Measurements from ENCODE around the gene HEXD.

DNA sequence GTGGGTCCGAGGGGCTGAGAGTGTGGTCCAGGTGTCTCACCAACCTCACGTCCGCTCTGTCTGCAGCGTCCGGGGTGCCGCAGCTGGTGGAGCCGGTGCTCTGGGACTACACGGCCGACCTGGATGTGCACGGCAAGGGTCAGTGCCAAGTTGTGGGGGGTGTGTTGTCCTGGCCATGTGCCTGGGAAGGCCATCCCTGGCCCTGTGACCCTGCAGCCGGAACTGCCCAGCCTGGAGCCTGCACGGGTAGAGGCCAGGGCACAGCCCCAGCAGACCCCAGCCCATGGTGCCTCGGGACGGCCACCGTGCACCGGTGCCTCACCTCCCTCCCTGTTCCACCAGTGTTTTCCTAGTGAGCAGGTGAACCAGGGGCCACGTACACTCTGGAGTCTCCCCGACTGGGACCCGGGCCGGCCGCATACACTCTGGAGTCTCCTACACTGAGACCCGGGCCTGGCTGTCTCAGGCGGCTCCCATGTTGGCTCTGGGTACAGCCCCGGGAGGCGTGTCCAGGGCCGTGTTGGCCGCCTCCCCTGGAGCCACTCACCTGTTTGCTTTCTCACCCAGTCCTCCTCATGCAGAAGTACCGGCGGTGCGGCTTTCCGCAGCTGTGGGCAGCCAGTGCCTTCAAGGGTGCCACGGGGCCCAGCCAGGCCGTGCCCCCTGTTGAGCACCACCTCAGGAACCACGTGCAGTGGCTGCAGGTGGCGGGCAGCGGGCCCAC is 18.6 kb downstream of the HEXD start:
- TF ChIP-seq ZNF792 (tag by site-specific recombination; IDR thresholded peaks at IDR 0.05) (no peak), ZNF530 (tag by site-specific recombination; IDR thresholded peaks at IDR 0.05; ENCODE audit: low read depth) (no peak), ZNF24 (tag by site-specific recombination; IDR thresholded peaks at IDR 0.05) (no peak)
- TF ChIP-seq, protein P1, sequence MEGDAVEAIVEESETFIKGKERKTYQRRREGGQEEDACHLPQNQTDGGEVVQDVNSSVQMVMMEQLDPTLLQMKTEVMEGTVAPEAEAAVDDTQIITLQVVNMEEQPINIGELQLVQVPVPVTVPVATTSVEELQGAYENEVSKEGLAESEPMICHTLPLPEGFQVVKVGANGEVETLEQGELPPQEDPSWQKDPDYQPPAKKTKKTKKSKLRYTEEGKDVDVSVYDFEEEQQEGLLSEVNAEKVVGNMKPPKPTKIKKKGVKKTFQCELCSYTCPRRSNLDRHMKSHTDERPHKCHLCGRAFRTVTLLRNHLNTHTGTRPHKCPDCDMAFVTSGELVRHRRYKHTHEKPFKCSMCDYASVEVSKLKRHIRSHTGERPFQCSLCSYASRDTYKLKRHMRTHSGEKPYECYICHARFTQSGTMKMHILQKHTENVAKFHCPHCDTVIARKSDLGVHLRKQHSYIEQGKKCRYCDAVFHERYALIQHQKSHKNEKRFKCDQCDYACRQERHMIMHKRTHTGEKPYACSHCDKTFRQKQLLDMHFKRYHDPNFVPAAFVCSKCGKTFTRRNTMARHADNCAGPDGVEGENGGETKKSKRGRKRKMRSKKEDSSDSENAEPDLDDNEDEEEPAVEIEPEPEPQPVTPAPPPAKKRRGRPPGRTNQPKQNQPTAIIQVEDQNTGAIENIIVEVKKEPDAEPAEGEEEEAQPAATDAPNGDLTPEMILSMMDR (tag by site-specific recombination; IDR thresholded peaks at IDR 0.05): no peak
- TF ChIP-seq, protein P2, sequence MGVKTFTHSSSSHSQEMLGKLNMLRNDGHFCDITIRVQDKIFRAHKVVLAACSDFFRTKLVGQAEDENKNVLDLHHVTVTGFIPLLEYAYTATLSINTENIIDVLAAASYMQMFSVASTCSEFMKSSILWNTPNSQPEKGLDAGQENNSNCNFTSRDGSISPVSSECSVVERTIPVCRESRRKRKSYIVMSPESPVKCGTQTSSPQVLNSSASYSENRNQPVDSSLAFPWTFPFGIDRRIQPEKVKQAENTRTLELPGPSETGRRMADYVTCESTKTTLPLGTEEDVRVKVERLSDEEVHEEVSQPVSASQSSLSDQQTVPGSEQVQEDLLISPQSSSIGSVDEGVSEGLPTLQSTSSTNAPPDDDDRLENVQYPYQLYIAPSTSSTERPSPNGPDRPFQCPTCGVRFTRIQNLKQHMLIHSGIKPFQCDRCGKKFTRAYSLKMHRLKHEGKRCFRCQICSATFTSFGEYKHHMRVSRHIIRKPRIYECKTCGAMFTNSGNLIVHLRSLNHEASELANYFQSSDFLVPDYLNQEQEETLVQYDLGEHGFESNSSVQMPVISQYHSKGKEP (tag by site-specific recombination; IDR thresholded peaks at IDR 0.05): no peak
